ENCODE data around the gene TRIM17. TPM values are rescaled to one million over a fixed set of nuclear protein-coding genes. Genes with fewer than 3 reads are reported as not detected.

The TRIM17 gene
- total RNA-seq, 1 experiment from 2014 or later = not detected

- POLR2A ChIA-PET = no interaction called here
- intact Hi-C loops (cut with micrococcal nuclease) = no loop called here
- Histone ChIP-seq H3K9me3 (ENCODE audit: control insufficient read depth in 1 of 2, insufficient read depth in 1 of 2, low read depth in 1 of 2, low read length in 2 of 2) (no peaks in the 10 kb centered on the region), H2AFZ (ENCODE audit: low read depth, low read length, poor library complexity, severe bottlenecking) (no peak overlapping the region), H3K27me3 (ENCODE audit: insufficient read depth, low read length) (no peaks in the 10 kb centered on the region), H4K20me1 (ENCODE audit: insufficient read depth) (no peaks in the 10 kb centered on the region), H3K9ac (ENCODE audit: low read length) (no peak overlapping the region), H3K4me1 (ENCODE audit: control insufficient read depth in 1 of 2, insufficient read depth in 2 of 2, low read length in 2 of 2) (no peaks in the 10 kb centered on the region), H3K36me3 (ENCODE audit: control insufficient read depth in 1 of 2, insufficient read depth in 2 of 2, low read length in 2 of 2) (no peaks in the 10 kb centered on the region), H3K9me2 (ENCODE audit: insufficient read depth) (no peaks in the 10 kb centered on the region), H3K4me2 (ENCODE audit: low read length) (no peak overlapping the region), H3K27ac (ENCODE audit: low read depth, low read length) (no peak overlapping the region), H3K4me3 (replicated peaks in 1 of 2; ENCODE audit: low read depth in 1 of 2, low read length in 2 of 2) (no peak overlapping the region), H3K79me2 (ENCODE audit: insufficient read depth, low read length) (no peaks in the 10 kb centered on the region)
- DNase-seq (ENCODE audit: low read depth, low spot score) (no peak), ATAC-seq (no peak)
- RAD21 ChIA-PET (ENCODE audit: low non-redundant PET in 1 of 2, low total read pairs in 2 of 2, uncharacterized antibody in 2 of 2, unreplicated experiment in 2 of 2) = no interaction called here
- no TSS peak for BruUV-seq (replicated peaks)
- CTCF ChIA-PET = no interaction called here
- TF ChIP-seq EGR1 (IDR thresholded peaks at IDR 0.05; ENCODE audit: low read depth) (no peak), ATF3 (IDR thresholded peaks at IDR 0.05) (no peak), ELF1 (IDR thresholded peaks at IDR 0.05; ENCODE audit: borderline replicate concordance, low read depth) (no peak), POLR2A (IDR thresholded peaks at IDR 0.05; ENCODE audit: borderline replicate concordance, extremely low read depth, insufficient read depth, insufficient read length) (no peak), MAX (IDR thresholded peaks at IDR 0.05) (no peak), YY1 (IDR thresholded peaks at IDR 0.05; ENCODE audit: extremely low read depth, insufficient replicate concordance, low read depth, low read length) (no peak), SP1 (IDR thresholded peaks at IDR 0.05; ENCODE audit: low read depth) (no peak), ZFX (IDR thresholded peaks at IDR 0.05) (no peak), POLR2AphosphoS5 (IDR thresholded peaks at IDR 0.05; ENCODE audit: low read depth, low read length) (no peak), SRF (IDR thresholded peaks at IDR 0.05; ENCODE audit: low read depth) (no peak), TCF7L2 (IDR thresholded peaks at IDR 0.05; ENCODE audit: borderline replicate concordance, extremely low read depth, insufficient read depth, insufficient read length) (no peak), RAD21 (IDR thresholded peaks at IDR 0.05; ENCODE audit: low read depth) (no peak), EZH2 (IDR thresholded peaks at IDR 0.05) (no peak), CEBPB (IDR thresholded peaks at IDR 0.05; ENCODE audit: low read depth) (no peak), CTCF (IDR thresholded peaks at IDR 0.05 in 2 of 3, conservative IDR thresholded peaks at IDR 0.05 in 1 of 3; ENCODE audit: borderline replicate concordance in 1 of 3, insufficient read depth in 1 of 3, low read depth in 2 of 3, low read length in 2 of 3) (no peak), JUND (IDR thresholded peaks at IDR 0.05) (no peak), EZH2phosphoT487 (IDR thresholded peaks at IDR 0.05; ENCODE audit: borderline replicate concordance) (no peak), CBX3 (IDR thresholded peaks at IDR 0.05; ENCODE audit: low read depth) (no peak)
- TF ChIP-seq, protein P1, sequence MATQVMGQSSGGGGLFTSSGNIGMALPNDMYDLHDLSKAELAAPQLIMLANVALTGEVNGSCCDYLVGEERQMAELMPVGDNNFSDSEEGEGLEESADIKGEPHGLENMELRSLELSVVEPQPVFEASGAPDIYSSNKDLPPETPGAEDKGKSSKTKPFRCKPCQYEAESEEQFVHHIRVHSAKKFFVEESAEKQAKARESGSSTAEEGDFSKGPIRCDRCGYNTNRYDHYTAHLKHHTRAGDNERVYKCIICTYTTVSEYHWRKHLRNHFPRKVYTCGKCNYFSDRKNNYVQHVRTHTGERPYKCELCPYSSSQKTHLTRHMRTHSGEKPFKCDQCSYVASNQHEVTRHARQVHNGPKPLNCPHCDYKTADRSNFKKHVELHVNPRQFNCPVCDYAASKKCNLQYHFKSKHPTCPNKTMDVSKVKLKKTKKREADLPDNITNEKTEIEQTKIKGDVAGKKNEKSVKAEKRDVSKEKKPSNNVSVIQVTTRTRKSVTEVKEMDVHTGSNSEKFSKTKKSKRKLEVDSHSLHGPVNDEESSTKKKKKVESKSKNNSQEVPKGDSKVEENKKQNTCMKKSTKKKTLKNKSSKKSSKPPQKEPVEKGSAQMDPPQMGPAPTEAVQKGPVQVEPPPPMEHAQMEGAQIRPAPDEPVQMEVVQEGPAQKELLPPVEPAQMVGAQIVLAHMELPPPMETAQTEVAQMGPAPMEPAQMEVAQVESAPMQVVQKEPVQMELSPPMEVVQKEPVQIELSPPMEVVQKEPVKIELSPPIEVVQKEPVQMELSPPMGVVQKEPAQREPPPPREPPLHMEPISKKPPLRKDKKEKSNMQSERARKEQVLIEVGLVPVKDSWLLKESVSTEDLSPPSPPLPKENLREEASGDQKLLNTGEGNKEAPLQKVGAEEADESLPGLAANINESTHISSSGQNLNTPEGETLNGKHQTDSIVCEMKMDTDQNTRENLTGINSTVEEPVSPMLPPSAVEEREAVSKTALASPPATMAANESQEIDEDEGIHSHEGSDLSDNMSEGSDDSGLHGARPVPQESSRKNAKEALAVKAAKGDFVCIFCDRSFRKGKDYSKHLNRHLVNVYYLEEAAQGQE (IDR thresholded peaks at IDR 0.05; ENCODE audit: low read depth) = no peak
Measured at GRCh38 chr1:228361314-228362140, 55.1 kb downstream of the TRIM17 start.

Data from HCT116 (cell line).